ENCODE results near the gene ZDHHC22. TPM values are rescaled to one million over a fixed set of nuclear protein-coding genes. Genes with fewer than 3 reads are reported as not detected.

The ZDHHC22 gene
- total RNA-seq, 2 experiments from 2014 or later, result not detected

DNA sequence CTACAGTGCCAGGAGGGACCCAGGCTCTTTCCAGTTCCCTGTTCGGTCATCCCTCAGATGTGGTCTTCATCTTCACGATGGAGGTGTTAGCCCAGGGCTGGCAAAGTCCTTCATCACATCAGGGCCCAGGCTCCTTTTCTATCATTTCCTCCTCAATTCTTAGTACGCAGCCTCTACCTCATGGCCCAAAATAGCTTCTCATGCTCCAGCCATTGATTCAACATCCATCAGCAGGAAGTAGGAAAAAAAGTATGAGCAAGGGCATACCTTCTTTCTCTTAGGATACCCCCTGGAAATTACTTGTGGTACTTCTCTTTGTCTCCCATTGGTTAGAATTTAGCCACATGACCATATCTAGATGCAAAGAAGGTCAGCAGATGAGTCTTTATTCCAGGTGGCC lies 12.2 kb upstream of the ZDHHC22 start:
- no peaks in the 10 kb centered on the region for H3K36me3 Mint-ChIP-seq (ENCODE audit: low read depth)
- TF ChIP-seq, protein P1, sequence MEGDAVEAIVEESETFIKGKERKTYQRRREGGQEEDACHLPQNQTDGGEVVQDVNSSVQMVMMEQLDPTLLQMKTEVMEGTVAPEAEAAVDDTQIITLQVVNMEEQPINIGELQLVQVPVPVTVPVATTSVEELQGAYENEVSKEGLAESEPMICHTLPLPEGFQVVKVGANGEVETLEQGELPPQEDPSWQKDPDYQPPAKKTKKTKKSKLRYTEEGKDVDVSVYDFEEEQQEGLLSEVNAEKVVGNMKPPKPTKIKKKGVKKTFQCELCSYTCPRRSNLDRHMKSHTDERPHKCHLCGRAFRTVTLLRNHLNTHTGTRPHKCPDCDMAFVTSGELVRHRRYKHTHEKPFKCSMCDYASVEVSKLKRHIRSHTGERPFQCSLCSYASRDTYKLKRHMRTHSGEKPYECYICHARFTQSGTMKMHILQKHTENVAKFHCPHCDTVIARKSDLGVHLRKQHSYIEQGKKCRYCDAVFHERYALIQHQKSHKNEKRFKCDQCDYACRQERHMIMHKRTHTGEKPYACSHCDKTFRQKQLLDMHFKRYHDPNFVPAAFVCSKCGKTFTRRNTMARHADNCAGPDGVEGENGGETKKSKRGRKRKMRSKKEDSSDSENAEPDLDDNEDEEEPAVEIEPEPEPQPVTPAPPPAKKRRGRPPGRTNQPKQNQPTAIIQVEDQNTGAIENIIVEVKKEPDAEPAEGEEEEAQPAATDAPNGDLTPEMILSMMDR (IDR thresholded peaks at IDR 0.05), result no peak
- H3K4me3 Mint-ChIP-seq, result no peak overlapping the region
- no peak overlapping the region for H3K27ac Mint-ChIP-seq
- Histone ChIP-seq H3K4me3 (ENCODE audit: low read length) (no peak overlapping the region), H3K9me3 (ENCODE audit: control insufficient read depth in 1 of 2, insufficient read depth in 1 of 2, low read length in 2 of 2) (no peaks in the 10 kb centered on the region), H3K27me3 (ENCODE audit: control insufficient read depth in 1 of 2, insufficient read depth in 2 of 2, low read length in 2 of 2) (peaks cover 21 to 52% of the 10 kb centered on the region in 2 experiments), H3K27ac (ENCODE audit: low read depth in 1 of 2, low read length in 2 of 2) (no peak overlapping the region), H3K4me1 (ENCODE audit: insufficient read depth, low read length) (no peaks in the 10 kb centered on the region), H3K36me3 (ENCODE audit: insufficient read depth, low read length) (no peaks in the 10 kb centered on the region)
- DNase-seq (no peak), ATAC-seq (ENCODE audit: poor library complexity) (no peak)
- H3K27me3 Mint-ChIP-seq, result peaks cover 64% of the 10 kb centered on the region
- ChIA-PET POLR2A (no interaction called here), CTCF (no interaction called here)
- no peaks in the 10 kb centered on the region for H3K9me3 Mint-ChIP-seq
- no peaks in the 10 kb centered on the region for H3K4me1 Mint-ChIP-seq (ENCODE audit: low read depth)
- intact Hi-C loops (cut with DNase I, micrococcal nuclease), result loop anchor here (2.0 to 10.0 kb wide), 3 partner anchors 163 to 1441 kb away; no protein-coding TSS in a partner anchor

DNA sequence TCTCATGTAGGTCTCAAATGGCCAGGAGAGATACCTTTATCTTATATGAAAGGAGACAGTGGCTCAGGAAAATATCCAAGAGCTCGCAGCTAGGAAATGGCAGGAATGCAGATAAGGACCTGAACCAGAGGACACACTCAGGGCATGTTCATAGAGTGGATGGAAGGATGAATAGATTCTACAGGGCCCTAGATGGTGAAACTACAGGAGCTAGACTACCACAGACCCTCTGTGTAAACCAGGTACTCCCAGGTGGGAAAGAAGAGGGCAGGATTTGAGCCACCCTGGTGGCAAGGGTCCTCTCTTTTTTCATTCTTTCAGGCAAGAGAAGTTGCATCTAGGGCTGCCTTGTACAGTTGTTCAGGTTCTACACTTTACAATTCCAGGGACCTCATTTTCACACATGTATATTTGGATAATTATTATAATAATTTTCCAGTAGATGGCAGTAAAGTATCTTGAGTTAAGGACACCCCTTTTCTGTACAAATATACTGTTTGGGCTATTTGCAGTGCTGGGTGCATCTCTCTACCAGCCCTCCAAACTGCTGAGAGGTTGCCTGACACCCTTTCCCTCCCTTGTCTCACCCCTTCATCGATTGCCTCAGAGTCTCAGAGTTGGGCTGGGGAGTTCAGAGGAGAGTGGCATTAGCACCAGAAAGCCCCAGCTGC lies 10.5 kb upstream of the ZDHHC22 start:
- DNase-seq (peak in 3 of 14 experiments; percentile 22 to 42 (median 23)), ATAC-seq (ENCODE audit: poor library complexity) (no peak)
- POLR2A ChIA-PET, result no interaction called here
- CTCF ChIA-PET, result interaction anchor here (1.1 kb wide), 1 partner anchor 15 kb away, joined by 3 read pairs; no protein-coding TSS in a partner anchor
- no peak overlapping the region for H3K27ac ChIP-seq (ENCODE audit: low read depth in 1 of 2, low read length in 2 of 2)
- Mint-ChIP-seq H3K9me3 (no peaks in the 10 kb centered on the region), H3K4me3 (no peak overlapping the region), H3K27ac (no peak overlapping the region), H3K36me3 (ENCODE audit: low read depth) (no peaks in the 10 kb centered on the region), H3K4me1 (ENCODE audit: low read depth) (no peaks in the 10 kb centered on the region), H3K27me3 (peaks cover 59% of the 10 kb centered on the region)
- H3K4me3 ChIP-seq (ENCODE audit: low read length), result no peak overlapping the region
- intact Hi-C loops (cut with DNase I, micrococcal nuclease), result loop anchor here (1.0 to 10.0 kb wide), 4 partner anchors 164 to 1443 kb away; no protein-coding TSS in a partner anchor
- H3K9me3 ChIP-seq (ENCODE audit: control insufficient read depth in 1 of 2, insufficient read depth in 1 of 2, low read length in 2 of 2), result no peaks in the 10 kb centered on the region
- peaks cover 14 to 43% of the 10 kb centered on the region in 2 experiments for H3K27me3 ChIP-seq (ENCODE audit: control insufficient read depth in 1 of 2, insufficient read depth in 2 of 2, low read length in 2 of 2)
- no peaks in the 10 kb centered on the region for H3K36me3 ChIP-seq (ENCODE audit: insufficient read depth, low read length)
- TF ChIP-seq, protein P1 (IDR thresholded peaks at IDR 0.05), result no peak
- no peaks in the 10 kb centered on the region for H3K4me1 ChIP-seq (ENCODE audit: insufficient read depth, low read length)

DNA sequence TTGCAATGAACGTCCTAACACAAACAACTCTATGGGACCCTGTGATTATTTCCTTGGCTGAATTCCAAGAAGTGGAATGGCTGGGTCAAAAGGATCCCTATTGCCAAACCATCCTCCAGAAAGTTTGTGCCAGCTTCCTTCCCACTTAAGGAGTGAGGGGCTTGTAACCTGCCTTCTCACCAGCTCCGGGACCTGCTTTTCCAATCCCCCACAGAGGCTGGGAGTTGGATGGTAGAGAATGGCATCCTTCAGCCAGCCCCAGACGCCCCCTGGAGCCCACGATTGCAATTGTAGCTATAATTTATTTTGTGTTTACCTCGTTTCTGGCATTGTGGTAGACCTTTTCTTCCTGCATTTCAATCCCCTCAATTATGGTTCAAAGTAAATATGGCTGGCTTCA lies 9.7 kb upstream of the ZDHHC22 start:
- peaks cover 20 to 51% of the 10 kb centered on the region in 2 experiments for H3K27me3 ChIP-seq (ENCODE audit: control insufficient read depth in 1 of 2, insufficient read depth in 2 of 2, low read length in 2 of 2)
- no peaks in the 10 kb centered on the region for H3K4me1 ChIP-seq (ENCODE audit: insufficient read depth, low read length)
- ChIA-PET POLR2A (interaction anchor here (0.6 kb wide), 1 partner anchor 8 kb away, joined by 3 read pairs; no protein-coding TSS in a partner anchor), CTCF (interaction anchor here (1.1 kb wide), 1 partner anchor 16 kb away, joined by 3 read pairs; no protein-coding TSS in a partner anchor)
- no peaks in the 10 kb centered on the region for H3K36me3 ChIP-seq (ENCODE audit: insufficient read depth, low read length)
- no peak overlapping the region for H3K4me3 Mint-ChIP-seq
- no peaks in the 10 kb centered on the region for H3K9me3 Mint-ChIP-seq
- TF ChIP-seq, protein P1 (IDR thresholded peaks at IDR 0.05), result no peak
- DNase-seq (peak in 2 of 14 experiments; percentile 13 to 22), ATAC-seq (ENCODE audit: poor library complexity) (no peak)
- no peak overlapping the region for H3K27ac ChIP-seq (ENCODE audit: low read depth in 1 of 2, low read length in 2 of 2)
- no peak overlapping the region for H3K27ac Mint-ChIP-seq
- H3K27me3 Mint-ChIP-seq, result peaks cover 63% of the 10 kb centered on the region
- H3K36me3 Mint-ChIP-seq (ENCODE audit: low read depth), result no peaks in the 10 kb centered on the region
- intact Hi-C loops (cut with DNase I, micrococcal nuclease), result loop anchor here in 1 of 2 experiments (10.0 kb wide), 1 partner anchor 1444 kb away; no protein-coding TSS in a partner anchor
- no peaks in the 10 kb centered on the region for H3K9me3 ChIP-seq (ENCODE audit: control insufficient read depth in 1 of 2, insufficient read depth in 1 of 2, low read length in 2 of 2)
- H3K4me3 ChIP-seq (ENCODE audit: low read length), result no peak overlapping the region
- H3K4me1 Mint-ChIP-seq (ENCODE audit: low read depth), result no peaks in the 10 kb centered on the region
